ENCODE measurements around the gene IGF2R.

DNA sequence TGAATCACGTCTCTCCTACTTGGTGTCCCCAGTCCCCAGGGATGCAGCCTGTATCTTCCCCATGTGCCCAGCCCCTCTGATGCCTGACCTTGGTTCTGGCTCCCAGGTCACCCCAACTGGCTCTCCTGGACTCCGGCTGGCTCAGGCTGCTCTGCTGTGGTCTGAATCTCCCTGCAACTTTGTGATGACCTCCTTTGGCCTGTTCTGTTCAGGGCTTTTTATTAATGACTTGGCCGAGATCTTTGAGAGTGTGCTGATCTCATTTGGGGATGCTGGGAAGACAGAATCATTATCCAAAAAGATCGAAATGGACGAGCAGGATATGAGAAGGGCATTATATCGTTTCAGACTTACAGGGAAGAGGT, 67.4 kb downstream of the IGF2R start:
- TF ChIP-seq BHLHE40 (IDR thresholded peaks at IDR 0.05; ENCODE audit: borderline replicate concordance) (no peak), FOXK2 (IDR thresholded peaks at IDR 0.05) (no peak), TARDBP (IDR thresholded peaks at IDR 0.05) (no peak), ZNF384 (IDR thresholded peaks at IDR 0.05) (no peak), ARNT (IDR thresholded peaks at IDR 0.05) (no peak), FOXA1 (IDR thresholded peaks at IDR 0.05) (no peak), LEF1 (IDR thresholded peaks at IDR 0.05; ENCODE audit: borderline replicate concordance) (no peak)

All from HEK293T (cell line).